Motor neuron (in vitro differentiated cells): ENCODE data around the gene ARHGEF5. TPM values are rescaled to one million over a fixed set of nuclear protein-coding genes. Genes with fewer than 3 reads are reported as not detected.
A peak's percentile ranks its signal among the peaks of the same experiment; 100 is the strongest.
"Not testable (repeated sequence)": the region's sequence is repeated elsewhere in the genome, so short reads cannot be mapped to it uniquely, and the experiment has no call there.

Source experiments
- ATAC-seq, 8 experiments: fragments of 200-7000 bp; cut with Tn5 transposase; replicated peaks in 6 of 8; 2 replicates each; pipeline ENCODE4 v1.8.0; 2021; ENCODE audit warnings: mild to moderate bottlenecking in 8 of 8, moderate library complexity in 8 of 8
- H3K27ac ChIP-seq, 2 donors: fragments of 250-450 bp; sonication (Bioruptor Pico); 2 replicates each; pipeline ENCODE4 v1.9.0; 2021; ENCODE audit warnings: antibody characterized with exemption in 2 of 2, mild to moderate bottlenecking in 2 of 2, moderate library complexity in 1 of 2
- H3K4me1 ChIP-seq, 2 donors: fragments of 250-450 bp; sonication (Bioruptor Pico); replicated peaks in 1 of 2; 2 replicates each; pipeline ENCODE4 v1.6.1; 2021; ENCODE audit warnings: antibody characterized with exemption in 2 of 2, mild to moderate bottlenecking in 2 of 2, moderate library complexity in 1 of 2
- H3K4me3 ChIP-seq, 5 donors: fragments of 250-450 bp; sonication (Bioruptor Pico); 2 replicates each; pipeline ENCODE4 v1.9.0; 2021; ENCODE audit warnings: antibody characterized with exemption in 5 of 5, mild to moderate bottlenecking in 5 of 5, moderate library complexity in 4 of 5
- whole genome bisulfite sequencing, 10 experiments: fragments of 450-650 bp; shearing (Covaris generic); methylation state at CpG; one replicate each; pipeline ENCODE4 v1.0.0; 2022; 5-methylcytosine and 5-hydroxymethylcytosine counted together
- in situ Hi-C, 9 experiments: fragments of 400-800 bp; cut with MboI; loops; one replicate each; pipeline ENCODE4 v1.15.0; 2021; ENCODE audit warnings: low sequenced_read_pairs in 9 of 9, low pct_unique_long_range_greater_than_20kb in 2 of 9; ENCODE audit not compliant: unreplicated experiment in 9 of 9
- total RNA-seq, 8 experiments: library from RNA; unstranded; fragments of 300-600 nt; gene quantifications; 2 replicates each; pipeline versions ENCODE4 v1.2.3 to v1.2.4, GENCODE V29; 2022

ARHGEF5 gene
- total RNA-seq: 1 to 10 TPM in 2 of 8 experiments, under 1 TPM in 5, not detected in 1; 0.13 to 1.1 (median 0.57) TPM

- no CpG with 5 or more reads among the region's 50 CpGs for WGBS, 10 experiments
- H3K27ac ChIP-seq, H3K4me3 ChIP-seq, in situ Hi-C loops, H3K4me1 ChIP-seq: not testable (repeated sequence)
- peak in 6 of 8 experiments; percentile 14 to 91 (median 56) for ATAC-seq
These were observed at the start of gene ARHGEF5 for GRCh38 chr7:144355176-144355822. TSS of gene ARHGEF5 (plus strand) at chr7:144355402. CDS start at chr7:144362670, 7,268 bp downstream.

GRCh38 chr7:144309702-144310101 lies 45.5 kb upstream of the ARHGEF5 start:
- H3K4me3 ChIP-seq, ATAC-seq, in situ Hi-C loops, H3K4me1 ChIP-seq, H3K27ac ChIP-seq: not testable (repeated sequence)
- no CpG with 5 or more reads among the region's 2 CpGs for WGBS, 10 experiments

DNA sequence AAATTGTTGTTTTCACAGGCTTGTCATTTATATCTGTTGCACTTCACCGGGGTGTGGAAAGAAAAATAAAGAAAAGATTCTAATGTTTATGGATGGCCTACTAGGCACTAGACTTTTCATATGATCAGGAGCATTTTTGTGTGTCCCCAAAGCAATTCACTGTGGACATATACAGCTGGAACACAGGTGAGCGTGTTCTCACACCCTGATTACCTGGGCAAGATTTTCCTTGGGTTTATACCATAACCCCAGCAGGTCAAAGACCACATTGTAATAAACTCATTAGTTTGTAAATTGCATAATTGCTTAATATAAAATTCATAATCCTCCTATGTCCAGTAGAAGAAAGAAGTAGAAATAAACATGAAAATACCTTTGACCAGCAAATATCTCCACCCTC lies 44.0 kb upstream of the ARHGEF5 start:
- in situ Hi-C loops, ATAC-seq, H3K4me1 ChIP-seq, H3K27ac ChIP-seq, H3K4me3 ChIP-seq: not testable (repeated sequence)
- WGBS, 10 experiments: no CpG with 5 or more reads among the region's 2 CpGs

- H3K4me3 ChIP-seq, H3K27ac ChIP-seq, in situ Hi-C loops, ATAC-seq, H3K4me1 ChIP-seq: not testable (repeated sequence)
- no CpG with 5 or more reads among the region's 2 CpGs for WGBS, 10 experiments
These were observed 43.2 kb upstream of the ARHGEF5 start, which contains the start of gene OR2A1 for GRCh38 chr7:144311872-144312469. TSS of gene OR2A1 (plus strand) at chr7:144312419. CDS start at chr7:144318125, 5,706 bp downstream.

GRCh38 chr7:144317537-144317936 lies 37.7 kb upstream of the ARHGEF5 start:
- H3K4me1 ChIP-seq, in situ Hi-C loops, H3K27ac ChIP-seq, H3K4me3 ChIP-seq, ATAC-seq: not testable (repeated sequence)
- no CpG with 5 or more reads among the region's 1 CpG for WGBS, 10 experiments

- in situ Hi-C loops, ATAC-seq: not testable (repeated sequence)
- no CpG with 5 or more reads among the region's 2 CpGs for WGBS, 10 experiments
These were observed 35.7 kb upstream of the ARHGEF5 start for GRCh38 chr7:144319547-144319946.

DNA sequence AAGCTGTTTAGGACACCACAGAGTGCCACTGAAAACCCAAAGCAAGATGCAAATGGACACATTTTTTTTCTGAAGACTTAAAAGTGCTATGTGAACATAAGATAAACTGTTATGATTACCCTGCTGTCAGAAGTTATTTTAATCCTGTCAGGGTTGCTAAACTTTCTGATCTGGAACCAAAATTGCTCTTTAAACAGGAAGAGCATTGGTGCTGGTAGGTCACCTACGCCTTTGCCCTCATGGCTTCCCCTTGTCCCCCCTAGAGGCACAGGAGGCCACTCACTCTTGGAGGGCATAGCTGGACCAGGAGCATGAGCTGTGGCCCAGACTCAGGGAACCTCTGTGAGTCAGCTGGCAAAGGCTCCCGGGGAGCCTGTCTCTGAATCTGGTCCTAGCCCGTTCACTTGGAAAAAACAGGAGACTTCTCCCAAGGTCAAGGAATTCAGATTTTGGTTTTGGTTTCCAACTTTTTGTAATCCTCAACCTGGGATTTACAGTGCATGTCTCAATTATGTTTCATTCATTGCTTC lies 33.5 kb upstream of the ARHGEF5 start:
- ATAC-seq, H3K4me3 ChIP-seq, H3K4me1 ChIP-seq, H3K27ac ChIP-seq, in situ Hi-C loops: not testable (repeated sequence)
- no CpG with 5 or more reads among the region's 3 CpGs for WGBS, 10 experiments

More at GRCh38 chr7:144319547-144319946, 35.7 kb upstream of the ARHGEF5 start:
- H3K27ac ChIP-seq, H3K4me3 ChIP-seq, H3K4me1 ChIP-seq: not testable (repeated sequence)

- H3K4me1 ChIP-seq, H3K4me3 ChIP-seq, ATAC-seq, H3K27ac ChIP-seq, in situ Hi-C loops: not testable (repeated sequence)
- WGBS, 10 experiments: no CpG with 5 or more reads among the region's 4 CpGs
These were observed 31.8 kb upstream of the ARHGEF5 start for GRCh38 chr7:144323359-144323758.

- H3K4me3 ChIP-seq, H3K27ac ChIP-seq, in situ Hi-C loops, H3K4me1 ChIP-seq, ATAC-seq: not testable (repeated sequence)
- no CpG with 5 or more reads among the region's 5 CpGs for WGBS, 10 experiments
These were observed 29.3 kb upstream of the ARHGEF5 start for GRCh38 chr7:144325868-144326267.

GRCh38 chr7:144330044-144330443 lies 25.2 kb upstream of the ARHGEF5 start:
- H3K27ac ChIP-seq, in situ Hi-C loops, H3K4me1 ChIP-seq, ATAC-seq, H3K4me3 ChIP-seq: not testable (repeated sequence)

DNA sequence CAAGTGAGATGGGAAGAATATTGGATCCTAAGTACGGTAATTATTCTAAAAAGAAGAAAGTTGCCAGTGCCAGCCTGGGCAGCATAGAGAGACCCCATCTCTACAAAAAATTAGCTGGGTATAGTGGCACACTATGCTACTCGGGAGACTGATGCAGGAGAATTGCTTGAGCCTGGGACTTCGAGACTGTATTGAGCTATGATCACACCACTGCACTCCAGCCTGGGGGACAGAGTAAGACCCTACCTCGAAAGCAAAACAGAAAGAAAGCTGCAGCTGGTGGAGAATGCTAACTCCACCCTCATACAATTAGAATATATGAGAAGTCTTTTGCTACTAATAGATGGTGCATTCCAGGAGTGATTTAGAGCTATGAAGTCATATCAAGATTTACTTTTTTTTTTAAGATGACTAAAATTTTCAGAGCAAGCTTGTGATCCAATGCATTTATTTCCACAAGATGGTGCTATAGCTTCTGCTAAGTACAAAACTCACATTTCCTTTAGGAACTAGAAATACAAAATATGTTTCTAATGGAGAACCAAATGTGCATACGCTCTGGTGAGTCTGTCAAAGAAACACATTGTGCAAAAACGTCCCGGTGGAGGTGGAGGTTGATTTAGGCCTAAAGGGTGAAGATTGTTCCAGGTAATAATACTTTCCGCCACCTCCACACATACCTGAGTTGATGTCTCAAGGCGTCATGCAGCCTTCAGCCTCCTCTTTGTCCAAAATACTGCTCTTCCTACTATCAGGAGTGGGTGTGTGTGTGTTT lies 23.8 kb upstream of the ARHGEF5 start:
- H3K4me3 ChIP-seq, H3K4me1 ChIP-seq, in situ Hi-C loops, H3K27ac ChIP-seq: not testable (repeated sequence)
- no CpG with 5 or more reads among the region's 9 CpGs for WGBS, 10 experiments
- ATAC-seq: peak; percentile 50 to 98 (median 58)

DNA sequence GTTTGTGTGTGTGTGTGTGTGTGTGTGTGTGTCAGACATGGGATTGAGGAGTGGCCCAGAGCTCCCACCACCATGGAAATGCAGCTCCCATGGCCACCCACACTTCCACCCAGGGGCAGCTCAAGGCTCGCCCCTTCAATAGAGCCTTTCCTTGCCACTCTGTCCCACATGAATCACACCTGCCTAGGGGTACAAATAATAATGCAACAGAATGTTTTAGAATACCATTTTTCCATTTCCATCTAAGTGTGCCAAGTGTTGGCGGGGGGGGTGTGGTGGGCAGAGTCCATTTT lies 23.3 kb upstream of the ARHGEF5 start:
- no CpG with 5 or more reads among the region's 2 CpGs for WGBS, 10 experiments
- H3K4me1 ChIP-seq, H3K27ac ChIP-seq, H3K4me3 ChIP-seq, in situ Hi-C loops, ATAC-seq: not testable (repeated sequence)

- no CpG with 5 or more reads among the region's 1 CpG for WGBS, 10 experiments
- H3K27ac ChIP-seq, in situ Hi-C loops, ATAC-seq, H3K4me3 ChIP-seq, H3K4me1 ChIP-seq: not testable (repeated sequence)
These were observed 6.6 kb upstream of the ARHGEF5 start for GRCh38 chr7:144348625-144349024.
